ENCODE measurements around the gene HLA-DRB1.
"Not testable (repeated sequence)": the region's sequence is repeated elsewhere in the genome, so short reads cannot be mapped to it uniquely, and the experiment has no call there.

HLA-DRB1 gene

DNA sequence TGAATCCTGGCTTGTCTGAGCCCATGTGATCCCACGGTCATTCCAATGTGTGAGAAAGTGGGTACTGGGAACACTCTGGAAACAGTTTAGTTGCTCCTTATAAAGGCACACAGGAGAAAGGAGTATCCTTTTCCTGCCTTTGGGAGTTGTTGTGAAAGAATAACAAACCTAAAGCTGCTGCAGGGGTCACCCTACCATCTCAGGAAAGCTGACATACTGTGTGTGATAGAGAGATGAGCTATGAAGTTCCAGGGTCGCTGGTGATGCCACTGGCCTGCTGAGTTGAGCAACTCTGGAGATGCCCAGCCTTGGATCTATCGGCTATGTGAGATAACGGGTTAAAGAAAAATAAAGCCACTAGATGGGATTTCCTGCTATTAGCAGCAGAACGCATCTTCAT lies 12.2 kb downstream of the HLA-DRB1 start:
- not testable (repeated sequence) for H3K36me3 ChIP-seq (ENCODE audit: insufficient read depth, low read depth, low read length); H3K4me3 ChIP-seq (ENCODE audit: low read length); H3K27me3 ChIP-seq (ENCODE audit: insufficient read depth, low read length); H3K9ac ChIP-seq (ENCODE audit: low read depth, low read length); H3K4me1 ChIP-seq (ENCODE audit: insufficient read depth, low read length); H3K27ac ChIP-seq (ENCODE audit: low read length); H3K9me3 ChIP-seq (ENCODE audit: insufficient read depth, low read depth, low read length)

DNA sequence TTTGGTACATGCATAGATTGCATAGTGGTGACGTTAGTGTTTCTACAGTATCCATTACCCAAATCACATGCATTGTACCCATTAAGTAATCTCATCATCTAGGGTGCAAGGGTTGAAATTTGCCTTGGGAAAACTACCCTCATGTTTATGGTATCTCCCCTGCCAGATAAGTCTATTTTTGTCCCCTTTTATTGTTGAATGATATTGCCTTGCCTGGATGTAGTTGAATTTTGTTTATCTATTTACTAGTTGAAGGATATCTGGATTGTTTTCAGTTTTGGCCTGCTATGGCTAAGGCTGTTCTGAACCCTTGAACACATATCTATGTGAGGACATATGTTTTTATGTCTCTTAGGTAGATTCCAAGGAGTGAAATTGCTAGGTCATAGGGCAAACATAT lies 13.4 kb downstream of the HLA-DRB1 start:
- H3K36me3 ChIP-seq (ENCODE audit: insufficient read depth, low read depth, low read length), result no peaks in the 10 kb centered on the region
- no peak overlapping the region for H3K27ac ChIP-seq (ENCODE audit: low read length)
- H3K4me1 ChIP-seq (ENCODE audit: insufficient read depth, low read length), result no peaks in the 10 kb centered on the region
- H3K9ac ChIP-seq (ENCODE audit: low read depth, low read length), result no peak overlapping the region
- H3K4me3 ChIP-seq (ENCODE audit: low read length), result no peak overlapping the region
- H3K27me3 ChIP-seq (ENCODE audit: insufficient read depth, low read length), result no peaks in the 10 kb centered on the region
- no peaks in the 10 kb centered on the region for H3K9me3 ChIP-seq (ENCODE audit: insufficient read depth, low read depth, low read length)

DNA sequence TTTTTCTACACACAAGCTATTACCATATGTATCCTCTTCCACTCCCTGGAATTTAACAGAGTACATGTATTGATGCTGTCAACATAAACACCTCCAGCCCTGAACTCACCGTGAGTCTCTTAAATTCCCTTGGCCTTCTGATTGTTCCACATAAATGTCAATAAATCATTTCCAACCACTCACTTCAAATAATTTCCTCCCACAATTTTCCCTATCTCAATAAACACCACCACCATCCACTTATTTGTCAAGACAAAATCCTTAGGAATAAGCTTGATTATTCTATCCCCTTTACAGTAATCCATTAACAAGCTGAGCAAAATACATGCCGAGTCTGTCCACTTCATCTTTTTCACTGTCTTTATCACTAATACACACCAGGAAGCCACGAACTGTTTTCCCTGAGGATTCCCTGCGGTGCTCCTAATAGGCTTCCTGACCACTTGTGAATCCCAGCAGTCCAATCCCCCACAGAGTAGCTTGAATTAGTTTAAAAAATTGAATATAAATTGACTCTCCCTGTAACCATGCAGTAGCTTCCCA lies 19.2 kb downstream of the HLA-DRB1 start:
- no peaks in the 10 kb centered on the region for H3K27me3 ChIP-seq (ENCODE audit: insufficient read depth, low read length)
- no peak overlapping the region for H3K9ac ChIP-seq (ENCODE audit: low read depth, low read length)
- H3K9me3 ChIP-seq (ENCODE audit: insufficient read depth, low read depth, low read length), result no peaks in the 10 kb centered on the region
- no peaks in the 10 kb centered on the region for H3K4me1 ChIP-seq (ENCODE audit: insufficient read depth, low read length)
- no peaks in the 10 kb centered on the region for H3K36me3 ChIP-seq (ENCODE audit: insufficient read depth, low read depth, low read length)
- H3K4me3 ChIP-seq (ENCODE audit: low read length), result no peak overlapping the region
- no peak overlapping the region for H3K27ac ChIP-seq (ENCODE audit: low read length)

DNA sequence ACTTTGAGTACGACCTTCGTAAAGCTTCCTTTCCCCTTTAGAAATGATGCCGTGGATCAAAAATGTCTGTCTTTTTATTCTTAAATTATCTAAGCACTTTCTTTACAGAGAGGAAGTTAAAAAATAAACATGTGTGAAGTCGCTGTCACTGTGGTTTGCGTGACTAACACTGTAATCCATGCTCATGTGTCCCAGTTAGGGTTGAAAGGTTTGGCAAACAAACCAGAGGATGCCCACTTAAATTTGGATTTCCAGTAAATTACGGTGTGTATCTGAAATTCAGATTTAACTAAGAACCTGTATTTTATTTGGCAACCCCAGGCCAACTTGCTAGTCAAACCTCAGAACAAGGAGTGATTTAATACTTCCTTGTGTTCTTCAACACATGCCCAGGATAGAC lies 21.1 kb downstream of the HLA-DRB1 start:
- Histone ChIP-seq H3K9ac (ENCODE audit: low read depth, low read length) (no peak overlapping the region), H3K4me3 (ENCODE audit: low read length) (no peak overlapping the region), H3K27me3 (ENCODE audit: insufficient read depth, low read length) (no peaks in the 10 kb centered on the region), H3K36me3 (ENCODE audit: insufficient read depth, low read depth, low read length) (no peaks in the 10 kb centered on the region), H3K27ac (ENCODE audit: low read length) (no peak overlapping the region), H3K9me3 (ENCODE audit: insufficient read depth, low read depth, low read length) (no peaks in the 10 kb centered on the region), H3K4me1 (ENCODE audit: insufficient read depth, low read length) (no peaks in the 10 kb centered on the region)

DNA sequence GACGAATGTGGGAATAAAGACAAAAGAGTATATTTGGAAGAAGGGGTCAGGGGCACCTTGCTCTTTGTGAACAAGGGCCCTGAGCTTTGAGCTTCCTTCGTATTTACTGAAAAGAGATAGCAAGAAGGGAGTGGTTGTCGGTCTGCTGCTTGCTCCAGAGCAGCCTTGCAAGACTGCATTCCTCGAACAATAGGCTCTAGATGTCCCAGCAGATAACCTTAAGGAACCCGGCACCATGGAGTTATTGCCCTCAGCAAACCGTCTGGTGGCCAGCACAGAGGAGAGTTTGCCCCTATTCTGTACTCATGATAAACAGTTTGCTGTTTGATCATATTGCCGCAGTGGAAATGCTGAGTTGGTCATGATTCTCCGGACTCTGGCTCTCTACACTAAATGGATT lies 22.7 kb downstream of the HLA-DRB1 start:
- H3K4me3 ChIP-seq (ENCODE audit: low read length), result no peak overlapping the region
- H3K36me3 ChIP-seq (ENCODE audit: insufficient read depth, low read depth, low read length), result no peaks in the 10 kb centered on the region

GRCh38 chr6:32565511-32565910 lies 24.1 kb downstream of the HLA-DRB1 start:
- no peaks in the 10 kb centered on the region for H3K4me1 ChIP-seq (ENCODE audit: insufficient read depth, low read length)
- H3K9me3 ChIP-seq (ENCODE audit: insufficient read depth, low read depth, low read length), result no peaks in the 10 kb centered on the region
- no peaks in the 10 kb centered on the region for H3K27me3 ChIP-seq (ENCODE audit: insufficient read depth, low read length)
- H3K9ac ChIP-seq (ENCODE audit: low read depth, low read length), result no peak overlapping the region
- no peaks in the 10 kb centered on the region for H3K36me3 ChIP-seq (ENCODE audit: insufficient read depth, low read depth, low read length)
- H3K27ac ChIP-seq (ENCODE audit: low read length), result no peak overlapping the region
- no peak overlapping the region for H3K4me3 ChIP-seq (ENCODE audit: low read length)

More for the DNA sequence above, 22.7 kb downstream of the HLA-DRB1 start:
- H3K27me3 ChIP-seq (ENCODE audit: insufficient read depth, low read length), result no peaks in the 10 kb centered on the region
- H3K27ac ChIP-seq (ENCODE audit: low read length), result no peak overlapping the region
- H3K9ac ChIP-seq (ENCODE audit: low read depth, low read length), result no peak overlapping the region
- no peaks in the 10 kb centered on the region for H3K9me3 ChIP-seq (ENCODE audit: insufficient read depth, low read depth, low read length)
- no peaks in the 10 kb centered on the region for H3K4me1 ChIP-seq (ENCODE audit: insufficient read depth, low read length)

GRCh38 chr6:32562940-32563339 lies 26.7 kb downstream of the HLA-DRB1 start:
- H3K9ac ChIP-seq (ENCODE audit: low read depth, low read length), result no peak overlapping the region
- H3K4me3 ChIP-seq (ENCODE audit: low read length), result no peak overlapping the region
- H3K4me1 ChIP-seq (ENCODE audit: insufficient read depth, low read length), result no peaks in the 10 kb centered on the region
- no peak overlapping the region for H3K27ac ChIP-seq (ENCODE audit: low read length)
- H3K36me3 ChIP-seq (ENCODE audit: insufficient read depth, low read depth, low read length), result no peaks in the 10 kb centered on the region
- H3K9me3 ChIP-seq (ENCODE audit: insufficient read depth, low read depth, low read length), result no peaks in the 10 kb centered on the region
- no peaks in the 10 kb centered on the region for H3K27me3 ChIP-seq (ENCODE audit: insufficient read depth, low read length)

GRCh38 chr6:32559747-32560146 lies 29.9 kb downstream of the HLA-DRB1 start:
- H3K27me3 ChIP-seq (ENCODE audit: insufficient read depth, low read length), result no peaks in the 10 kb centered on the region
- no peaks in the 10 kb centered on the region for H3K4me1 ChIP-seq (ENCODE audit: insufficient read depth, low read length)
- no peaks in the 10 kb centered on the region for H3K9me3 ChIP-seq (ENCODE audit: insufficient read depth, low read depth, low read length)

DNA sequence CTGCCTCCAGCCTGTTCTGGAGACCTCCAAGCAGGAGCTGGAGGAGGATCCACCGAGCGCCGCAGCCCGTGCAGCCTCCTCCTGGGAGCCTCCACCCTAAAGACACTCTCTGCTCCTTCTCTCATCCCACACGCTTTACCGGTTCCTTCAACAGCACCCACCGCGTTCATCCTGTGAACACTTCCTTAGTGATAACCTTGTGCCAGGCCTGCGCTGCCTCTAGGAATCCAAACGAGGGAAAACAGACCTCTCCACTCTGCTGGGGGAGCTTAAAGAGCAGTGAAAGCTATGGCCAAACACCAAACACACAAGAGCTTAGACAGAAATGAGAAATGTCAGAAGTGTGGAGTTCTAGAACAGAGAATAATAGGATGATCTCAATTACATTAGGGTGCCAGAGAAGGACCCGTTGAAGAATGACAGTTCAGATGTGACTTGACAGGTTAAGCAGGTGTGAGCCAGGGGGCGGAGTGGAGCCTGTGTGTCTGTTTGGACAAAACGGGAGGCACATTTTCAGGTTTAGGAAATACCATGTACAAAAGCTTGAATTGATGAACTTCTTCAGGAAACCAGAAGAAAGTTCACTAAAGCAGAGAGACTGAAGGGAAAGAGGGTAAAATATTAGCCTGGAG lies 31.1 kb downstream of the HLA-DRB1 start:
- Histone ChIP-seq H3K36me3 (ENCODE audit: insufficient read depth, low read depth, low read length) (no peaks in the 10 kb centered on the region), H3K4me1 (ENCODE audit: insufficient read depth, low read length) (no peaks in the 10 kb centered on the region), H3K27me3 (ENCODE audit: insufficient read depth, low read length) (no peaks in the 10 kb centered on the region), H3K9me3 (ENCODE audit: insufficient read depth, low read depth, low read length) (no peaks in the 10 kb centered on the region), H3K9ac (ENCODE audit: low read depth, low read length) (no peak overlapping the region), H3K27ac (ENCODE audit: low read length) (no peak overlapping the region), H3K4me3 (ENCODE audit: low read length) (no peak overlapping the region)

More at GRCh38 chr6:32559747-32560146, 29.9 kb downstream of the HLA-DRB1 start:
- H3K36me3 ChIP-seq (ENCODE audit: insufficient read depth, low read depth, low read length), result no peaks in the 10 kb centered on the region
- H3K9ac ChIP-seq (ENCODE audit: low read depth, low read length), result no peak overlapping the region
- no peak overlapping the region for H3K27ac ChIP-seq (ENCODE audit: low read length)
- no peak overlapping the region for H3K4me3 ChIP-seq (ENCODE audit: low read length)

- H3K4me1 ChIP-seq (ENCODE audit: insufficient read depth, low read length), result no peaks in the 10 kb centered on the region
- H3K9ac ChIP-seq (ENCODE audit: low read depth, low read length), result no peak overlapping the region
- no peaks in the 10 kb centered on the region for H3K36me3 ChIP-seq (ENCODE audit: insufficient read depth, low read depth, low read length)
- no peaks in the 10 kb centered on the region for H3K9me3 ChIP-seq (ENCODE audit: insufficient read depth, low read depth, low read length)
- no peak overlapping the region for H3K27ac ChIP-seq (ENCODE audit: low read length)
- no peak overlapping the region for H3K4me3 ChIP-seq (ENCODE audit: low read length)
- no peaks in the 10 kb centered on the region for H3K27me3 ChIP-seq (ENCODE audit: insufficient read depth, low read length)
Measured at GRCh38 chr6:32554116-32554965, 35.3 kb downstream of the HLA-DRB1 start.

- Histone ChIP-seq H3K4me3 (ENCODE audit: low read length) (no peak overlapping the region), H3K36me3 (ENCODE audit: insufficient read depth, low read depth, low read length) (no peaks in the 10 kb centered on the region), H3K27me3 (ENCODE audit: insufficient read depth, low read length) (no peaks in the 10 kb centered on the region), H3K9me3 (ENCODE audit: insufficient read depth, low read depth, low read length) (no peaks in the 10 kb centered on the region), H3K4me1 (ENCODE audit: insufficient read depth, low read length) (no peaks in the 10 kb centered on the region), H3K9ac (ENCODE audit: low read depth, low read length) (no peak overlapping the region), H3K27ac (ENCODE audit: low read length) (no peak overlapping the region)
Measured at GRCh38 chr6:32553037-32553742, 36.5 kb downstream of the HLA-DRB1 start.

All from iPS-20b (cell line).